Loucy (cell line): ENCODE results near the gene ALX3.

ENCODE experiments used
- EZH2phosphoT487 ChIP-seq: fragments of 200-600 bp; IDR thresholded peaks from 2 replicates; pipeline ENCODE4 v1.6.1; 2018; ENCODE audit warnings: antibody characterized with exemption, mild to moderate bottlenecking, moderate library complexity, borderline replicate concordance
- TF ChIP-seq, protein P1 (sequence below): fragments of 200-600 bp; sonication (generic); conservative IDR thresholded peaks from 2 replicates; pipeline ENCODE4 v1.5.1; 2014; ENCODE audit warnings: mild to moderate bottlenecking, antibody characterized with exemption, low read length

DNA sequence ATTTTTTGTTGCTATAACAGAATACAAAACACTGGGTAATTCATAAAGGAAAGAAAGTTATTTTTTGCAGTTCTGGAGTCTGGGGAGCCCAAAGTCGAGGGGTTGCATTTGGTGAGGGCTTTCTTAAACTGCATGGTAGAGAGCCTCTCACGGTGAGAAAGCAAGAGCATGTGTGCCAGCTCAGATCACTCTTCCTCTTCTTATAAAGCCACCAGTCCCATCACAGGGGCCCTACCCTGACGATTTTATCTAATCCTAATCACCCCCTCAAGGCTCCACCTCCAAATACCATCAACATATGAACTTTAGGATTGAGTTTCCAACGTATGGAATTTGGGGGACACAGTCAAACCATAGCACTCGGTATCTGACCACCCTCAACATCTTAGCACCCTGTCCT is 37.1 kb downstream of the ALX3 start:
- TF ChIP-seq, protein P1, sequence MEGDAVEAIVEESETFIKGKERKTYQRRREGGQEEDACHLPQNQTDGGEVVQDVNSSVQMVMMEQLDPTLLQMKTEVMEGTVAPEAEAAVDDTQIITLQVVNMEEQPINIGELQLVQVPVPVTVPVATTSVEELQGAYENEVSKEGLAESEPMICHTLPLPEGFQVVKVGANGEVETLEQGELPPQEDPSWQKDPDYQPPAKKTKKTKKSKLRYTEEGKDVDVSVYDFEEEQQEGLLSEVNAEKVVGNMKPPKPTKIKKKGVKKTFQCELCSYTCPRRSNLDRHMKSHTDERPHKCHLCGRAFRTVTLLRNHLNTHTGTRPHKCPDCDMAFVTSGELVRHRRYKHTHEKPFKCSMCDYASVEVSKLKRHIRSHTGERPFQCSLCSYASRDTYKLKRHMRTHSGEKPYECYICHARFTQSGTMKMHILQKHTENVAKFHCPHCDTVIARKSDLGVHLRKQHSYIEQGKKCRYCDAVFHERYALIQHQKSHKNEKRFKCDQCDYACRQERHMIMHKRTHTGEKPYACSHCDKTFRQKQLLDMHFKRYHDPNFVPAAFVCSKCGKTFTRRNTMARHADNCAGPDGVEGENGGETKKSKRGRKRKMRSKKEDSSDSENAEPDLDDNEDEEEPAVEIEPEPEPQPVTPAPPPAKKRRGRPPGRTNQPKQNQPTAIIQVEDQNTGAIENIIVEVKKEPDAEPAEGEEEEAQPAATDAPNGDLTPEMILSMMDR, result no peak
- no peak for TF ChIP-seq EZH2phosphoT487
